SH-SY5Y (cell line): ENCODE data around the gene USP38.

ENCODE experiments used
- GATA2 ChIP-seq: IDR thresholded peaks from 2 replicates; pipeline ENCODE4 v1.6.1; 2011; ENCODE audit warnings: mild to moderate bottlenecking, low read depth, low read length
- GATA3 ChIP-seq: IDR thresholded peaks from 2 replicates; pipeline ENCODE4 v1.6.1; 2011; ENCODE audit warnings: low read depth, mild to moderate bottlenecking, low read length, moderate library complexity

USP38 gene, protein sequence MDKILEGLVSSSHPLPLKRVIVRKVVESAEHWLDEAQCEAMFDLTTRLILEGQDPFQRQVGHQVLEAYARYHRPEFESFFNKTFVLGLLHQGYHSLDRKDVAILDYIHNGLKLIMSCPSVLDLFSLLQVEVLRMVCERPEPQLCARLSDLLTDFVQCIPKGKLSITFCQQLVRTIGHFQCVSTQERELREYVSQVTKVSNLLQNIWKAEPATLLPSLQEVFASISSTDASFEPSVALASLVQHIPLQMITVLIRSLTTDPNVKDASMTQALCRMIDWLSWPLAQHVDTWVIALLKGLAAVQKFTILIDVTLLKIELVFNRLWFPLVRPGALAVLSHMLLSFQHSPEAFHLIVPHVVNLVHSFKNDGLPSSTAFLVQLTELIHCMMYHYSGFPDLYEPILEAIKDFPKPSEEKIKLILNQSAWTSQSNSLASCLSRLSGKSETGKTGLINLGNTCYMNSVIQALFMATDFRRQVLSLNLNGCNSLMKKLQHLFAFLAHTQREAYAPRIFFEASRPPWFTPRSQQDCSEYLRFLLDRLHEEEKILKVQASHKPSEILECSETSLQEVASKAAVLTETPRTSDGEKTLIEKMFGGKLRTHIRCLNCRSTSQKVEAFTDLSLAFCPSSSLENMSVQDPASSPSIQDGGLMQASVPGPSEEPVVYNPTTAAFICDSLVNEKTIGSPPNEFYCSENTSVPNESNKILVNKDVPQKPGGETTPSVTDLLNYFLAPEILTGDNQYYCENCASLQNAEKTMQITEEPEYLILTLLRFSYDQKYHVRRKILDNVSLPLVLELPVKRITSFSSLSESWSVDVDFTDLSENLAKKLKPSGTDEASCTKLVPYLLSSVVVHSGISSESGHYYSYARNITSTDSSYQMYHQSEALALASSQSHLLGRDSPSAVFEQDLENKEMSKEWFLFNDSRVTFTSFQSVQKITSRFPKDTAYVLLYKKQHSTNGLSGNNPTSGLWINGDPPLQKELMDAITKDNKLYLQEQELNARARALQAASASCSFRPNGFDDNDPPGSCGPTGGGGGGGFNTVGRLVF

DNA sequence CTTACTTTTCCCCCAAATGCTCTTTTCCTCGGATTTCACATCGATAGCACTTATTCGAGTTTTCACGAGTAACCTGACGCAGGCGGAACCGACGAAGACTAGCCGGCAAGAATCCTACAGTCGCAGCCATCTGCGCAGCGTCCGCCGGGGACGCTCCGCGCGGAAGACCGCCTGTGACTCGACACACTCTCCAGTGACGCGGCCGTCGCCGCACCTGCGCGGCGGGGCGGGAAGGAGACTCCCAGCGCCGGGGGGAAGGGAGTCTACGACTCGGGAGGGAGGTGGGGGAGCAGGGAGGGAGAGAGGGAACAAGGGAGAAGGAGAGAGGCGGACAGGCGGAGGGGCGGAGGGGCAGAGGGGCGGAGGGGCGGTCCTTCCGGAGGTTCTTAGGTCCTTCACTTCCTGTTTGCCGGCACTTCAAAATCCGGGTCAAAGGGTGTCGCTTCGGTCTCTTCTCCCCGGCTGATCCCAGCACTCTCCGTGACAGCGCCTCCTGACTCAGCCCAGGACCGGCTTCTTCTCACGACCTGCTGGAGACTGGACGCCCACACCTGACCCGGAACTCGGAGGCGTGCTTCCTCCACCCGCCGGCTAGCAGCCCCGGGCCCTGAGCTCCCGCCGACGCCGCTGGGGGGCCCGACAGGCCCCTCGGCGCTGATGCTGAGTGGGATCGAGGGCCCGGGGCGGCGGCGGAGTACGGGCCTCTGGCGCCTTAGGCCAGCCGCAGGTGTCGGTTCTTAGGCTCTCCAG is at the start of gene USP38:
USP38 (plus strand) TSS at position 415 of the 750 bp plus-strand sequence. CDS start 534 bp downstream, outside the sequence.
- TF ChIP-seq GATA3 (no peak), GATA2 (no peak)

DNA sequence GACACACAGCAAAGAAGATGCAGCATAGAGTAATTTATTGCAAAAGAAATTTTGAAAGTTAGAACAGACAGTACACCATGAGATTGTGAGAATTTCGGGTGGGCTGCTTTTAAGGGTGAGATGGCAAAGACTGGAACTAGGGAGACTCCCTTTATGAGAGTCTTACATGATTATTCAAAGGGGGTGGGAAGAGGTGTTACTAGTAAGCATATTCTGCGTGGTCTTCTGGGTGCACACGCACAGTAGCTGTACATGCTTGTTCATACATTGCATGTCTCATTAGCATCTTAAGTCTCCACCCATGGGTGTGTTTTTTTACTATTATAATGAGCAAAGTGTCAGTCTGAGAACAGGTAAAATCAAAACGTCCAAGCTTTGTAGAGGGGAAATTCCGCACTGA is 49.4 kb upstream of the USP38 start:
- TF ChIP-seq GATA3, result no peak
- TF ChIP-seq GATA2, result no peak

DNA sequence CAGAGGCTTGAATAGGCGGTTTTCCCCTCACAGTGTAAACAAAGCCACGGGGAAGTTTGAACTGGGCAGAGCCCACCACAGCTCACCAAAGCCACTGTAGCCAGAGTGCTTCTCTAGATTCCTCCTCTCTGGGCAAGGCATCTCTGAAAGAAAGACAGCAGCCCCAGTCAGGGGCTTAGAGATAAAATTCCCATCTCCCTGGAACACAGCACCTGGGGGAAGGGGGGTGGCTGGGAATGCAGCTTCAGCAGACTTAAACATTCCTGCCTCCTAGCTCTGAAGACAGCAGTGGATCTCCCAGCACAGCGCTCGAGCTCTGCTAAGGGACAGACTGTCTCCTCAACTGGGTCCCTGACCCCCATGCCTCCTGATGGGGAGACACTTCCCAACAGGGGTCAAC is 44.0 kb upstream of the USP38 start:
- TF ChIP-seq GATA3 (no peak), GATA2 (no peak)

DNA sequence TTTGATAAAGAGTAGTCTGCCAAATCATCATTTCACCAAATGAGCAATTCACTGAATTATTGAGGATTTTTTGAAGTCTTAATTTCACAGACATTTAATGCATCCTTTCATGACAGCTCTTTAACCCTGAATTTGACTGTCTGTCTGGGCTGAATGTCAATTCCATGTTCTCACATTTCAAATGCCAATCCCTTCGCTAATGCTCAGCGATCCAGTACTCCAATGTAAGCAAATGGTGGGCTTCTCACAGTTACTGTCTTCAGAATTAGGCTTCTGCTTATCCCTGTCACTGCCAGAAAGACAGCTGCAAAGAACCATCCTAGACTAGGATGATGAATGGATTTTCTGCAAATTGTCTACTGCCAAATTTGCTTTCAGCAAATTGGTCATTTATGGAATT is 36.2 kb upstream of the USP38 start:
- no peak for TF ChIP-seq GATA2
- TF ChIP-seq GATA3, result no peak

DNA sequence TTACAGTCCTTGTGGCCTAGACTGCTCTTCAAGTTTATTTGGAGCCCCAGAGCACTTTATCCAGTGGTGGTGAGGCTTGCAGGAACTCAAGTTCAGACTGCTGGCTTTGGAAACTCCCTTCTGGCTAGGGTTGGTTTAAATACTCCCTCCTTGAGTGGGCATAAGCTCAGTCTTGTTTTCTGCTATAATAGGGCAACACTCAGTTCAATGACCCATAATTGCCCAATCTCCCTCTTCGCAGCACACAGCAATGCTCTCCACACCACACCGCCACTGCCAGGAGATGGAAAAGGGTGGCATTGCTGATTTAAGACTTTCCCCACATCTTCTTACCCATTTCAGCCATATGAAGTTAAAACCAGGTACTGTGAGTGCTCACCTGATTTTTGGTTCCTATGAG is 27.9 kb upstream of the USP38 start:
- TF ChIP-seq GATA3 (no peak), GATA2 (no peak)

DNA sequence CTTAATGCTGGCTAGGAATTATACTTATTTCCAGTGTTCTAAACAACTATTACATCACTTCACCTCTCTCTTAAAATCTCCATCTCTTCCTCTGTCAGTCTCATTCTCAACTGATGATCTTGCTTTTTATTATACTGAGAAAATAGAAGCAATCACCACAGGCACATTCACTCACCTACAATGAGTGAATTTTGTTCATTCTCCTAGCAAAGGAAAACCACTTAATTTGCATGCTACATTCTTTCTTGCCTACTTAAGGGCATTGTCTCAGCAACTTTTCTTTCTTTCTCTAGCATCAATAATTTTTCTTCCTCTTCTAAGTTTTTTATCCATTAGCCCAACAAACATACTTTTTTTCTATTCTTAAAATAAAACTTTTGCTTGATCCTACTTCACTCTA is 21.1 kb upstream of the USP38 start:
- TF ChIP-seq GATA3, result no peak
- no peak for TF ChIP-seq GATA2

DNA sequence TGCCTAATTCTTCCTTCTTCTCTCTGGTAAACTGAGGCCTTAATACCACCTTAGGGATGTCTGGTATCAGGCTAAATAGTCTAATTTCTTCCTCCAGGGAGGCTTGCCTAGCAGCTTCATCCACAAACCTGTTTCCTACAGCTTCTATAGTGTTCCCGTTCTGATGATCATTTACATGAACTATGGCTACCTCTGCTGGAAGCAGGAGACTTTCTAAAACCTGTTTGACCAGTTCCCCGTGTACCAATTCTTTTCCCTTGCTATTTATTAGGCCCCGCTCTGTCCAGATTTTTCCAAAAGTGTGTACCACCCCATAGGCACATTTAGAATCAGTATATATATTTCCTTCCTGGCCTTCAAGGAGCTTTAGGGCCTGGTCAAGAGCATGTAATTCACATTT is 5.8 kb upstream of the USP38 start:
- no peak for TF ChIP-seq GATA2

DNA sequence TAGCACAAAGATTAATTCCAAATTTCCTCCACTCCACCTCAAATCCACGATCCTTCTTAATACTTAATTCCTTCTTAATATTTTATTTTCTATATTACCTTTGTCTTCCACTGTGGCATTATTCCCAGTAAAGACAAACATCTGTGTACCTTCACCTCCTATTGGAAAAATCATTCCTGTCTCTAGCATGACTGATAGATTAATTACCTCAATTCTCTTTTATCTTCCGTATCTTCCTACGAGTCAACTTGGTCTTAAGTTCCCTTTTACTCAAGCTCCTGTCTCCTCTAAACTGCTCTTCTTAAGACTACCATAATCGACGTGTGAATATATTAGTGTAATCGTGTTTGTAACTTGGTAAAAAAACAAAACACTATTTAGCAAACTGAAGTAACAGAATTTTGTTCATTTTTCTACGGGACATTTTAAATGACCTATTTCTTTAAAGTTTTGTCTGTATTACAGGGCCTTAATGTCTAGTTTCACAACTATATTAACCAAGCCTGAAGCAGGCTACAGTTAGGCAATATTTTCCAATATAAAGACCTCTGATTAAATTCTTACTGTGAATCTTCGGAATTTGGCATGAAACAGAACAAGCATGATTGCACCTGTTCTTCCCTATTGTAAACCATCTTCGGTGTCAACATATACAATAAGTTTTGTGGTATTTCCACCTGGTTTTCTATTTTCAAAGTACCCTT is 1.1 kb upstream of the USP38 start:
- TF ChIP-seq GATA2 (no peak), GATA3 (no peak)

DNA sequence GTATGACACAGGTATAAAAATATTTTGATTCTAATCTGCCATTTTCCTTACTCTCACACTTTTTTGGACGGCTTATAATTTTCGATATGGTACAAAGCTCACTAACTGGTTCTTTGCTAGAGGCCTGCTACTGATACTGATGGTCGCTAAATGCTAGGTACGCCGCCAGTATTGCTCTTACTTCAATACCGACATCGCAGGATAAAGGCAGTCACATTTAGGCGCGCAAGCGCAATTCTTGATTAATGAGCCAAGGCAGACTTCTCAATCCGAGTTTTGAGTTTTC is 557 bp upstream of the USP38 start:
- TF ChIP-seq GATA3, result no peak
- no peak for TF ChIP-seq GATA2

DNA sequence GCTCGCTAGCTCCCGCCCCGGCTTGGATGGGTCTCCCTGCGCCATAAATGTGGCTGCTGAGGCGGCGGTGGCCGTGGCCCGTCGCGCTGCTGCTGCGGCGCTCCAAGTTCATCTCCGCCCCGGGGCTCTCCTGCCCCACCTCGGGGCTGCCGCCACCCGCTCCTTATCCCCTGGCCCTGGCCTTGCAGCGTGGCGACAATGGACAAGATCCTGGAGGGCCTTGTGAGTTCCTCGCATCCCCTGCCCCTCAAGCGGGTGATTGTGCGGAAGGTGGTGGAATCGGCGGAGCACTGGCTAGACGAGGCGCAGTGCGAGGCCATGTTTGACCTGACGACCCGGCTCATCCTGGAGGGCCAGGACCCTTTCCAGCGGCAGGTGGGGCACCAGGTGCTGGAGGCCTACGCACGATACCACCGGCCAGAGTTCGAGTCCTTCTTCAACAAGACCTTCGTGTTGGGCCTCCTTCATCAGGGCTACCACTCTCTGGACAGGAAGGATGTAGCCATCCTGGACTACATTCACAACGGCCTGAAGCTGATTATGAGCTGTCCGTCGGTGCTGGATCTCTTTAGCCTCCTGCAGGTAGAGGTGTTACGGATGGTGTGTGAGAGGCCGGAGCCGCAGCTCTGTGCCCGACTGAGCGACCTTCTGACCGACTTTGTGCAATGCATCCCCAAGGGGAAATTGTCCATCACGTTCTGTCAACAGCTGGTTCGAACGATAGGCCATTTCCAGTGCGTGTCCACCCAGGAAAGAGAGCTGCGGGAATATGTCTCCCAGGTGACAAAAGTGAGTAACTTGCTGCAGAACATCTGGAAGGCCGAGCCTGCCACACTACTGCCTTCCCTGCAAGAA is 763 bp downstream of the USP38 start:
- TF ChIP-seq GATA3, result no peak
- no peak for TF ChIP-seq GATA2

DNA sequence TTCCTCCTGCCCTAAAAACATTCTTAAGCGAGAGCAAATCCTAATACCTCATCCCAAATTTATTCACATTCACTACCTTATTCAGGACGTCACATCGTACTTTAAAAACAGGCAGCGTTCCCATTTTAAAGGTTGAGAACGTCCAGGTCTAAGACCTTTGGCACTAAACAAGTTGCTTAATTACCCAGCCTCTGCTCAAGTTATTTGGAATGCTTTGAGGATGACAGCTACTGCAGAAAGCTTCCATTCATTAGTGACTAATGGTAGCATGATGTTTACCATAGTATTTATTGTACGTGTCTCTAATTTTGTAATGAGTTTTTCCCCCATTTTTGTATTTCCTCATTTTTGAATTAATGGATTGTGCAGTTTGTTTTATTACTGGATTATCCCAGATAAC is 1.5 kb downstream of the USP38 start:
- TF ChIP-seq GATA2, result no peak
- TF ChIP-seq GATA3, result no peak

DNA sequence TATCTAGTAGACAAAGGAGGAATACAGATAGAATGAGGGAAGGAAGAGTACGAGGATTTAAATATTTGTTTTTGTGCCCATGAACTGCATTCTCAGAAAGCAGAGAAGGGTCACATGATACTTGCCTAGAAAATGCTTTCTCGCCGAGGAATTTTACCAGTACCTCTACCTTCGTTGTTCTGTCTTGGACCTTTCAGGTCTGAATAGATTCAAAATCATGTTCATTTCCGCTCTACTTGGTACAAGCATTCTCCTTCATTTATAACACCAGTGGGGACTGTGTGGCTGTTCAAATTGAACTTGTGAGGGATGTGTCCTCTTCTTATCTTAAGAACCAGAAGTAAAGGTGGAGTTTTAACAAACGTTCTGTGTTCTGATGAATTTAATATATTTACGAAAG is 1.9 kb downstream of the USP38 start:
- TF ChIP-seq GATA2 (no peak), GATA3 (no peak)
